ENCODE measurements around the gene SYNM. TPM values are rescaled to one million over a fixed set of nuclear protein-coding genes. Genes with fewer than 3 reads are reported as not detected.

SYNM gene
- total RNA-seq, 1 experiment from 2014 or later = 3.3 TPM

DNA sequence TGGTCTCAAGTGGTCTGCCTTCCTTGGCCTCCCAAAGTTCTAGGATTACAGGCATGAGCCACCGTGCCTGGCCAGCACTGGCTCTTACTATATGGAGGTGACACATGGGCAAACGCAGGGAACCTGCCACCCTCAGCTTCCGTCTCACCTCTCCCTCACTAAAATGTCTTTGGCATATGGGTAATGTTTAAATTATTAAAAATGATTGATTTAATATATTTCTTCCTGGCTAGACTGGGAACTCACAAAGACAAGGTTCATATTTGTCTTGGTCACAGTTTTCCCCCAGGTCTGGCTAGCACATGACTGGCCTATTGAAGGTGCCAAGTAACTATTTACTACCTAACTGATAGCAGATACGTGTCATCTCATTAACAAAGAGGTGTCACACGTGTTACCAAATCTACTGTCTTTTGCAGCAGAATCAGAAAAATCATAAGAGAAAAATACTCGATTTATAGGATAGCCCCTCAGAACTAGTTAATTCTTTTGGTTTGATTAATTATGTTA is 48.2 kb downstream of the SYNM start:
- intact Hi-C loops (cut with micrococcal nuclease) = no loop called here
- no peak overlapping the region for H3K27ac ChIP-seq (ENCODE audit: low read depth, low read length)
- ATAC-seq (no peak), DNase-seq (ENCODE audit: low read depth, low spot score) (no peak)
- BruUV-seq (replicated peaks) = no TSS peak
- TF ChIP-seq ZNF274 (IDR thresholded peaks at IDR 0.05; ENCODE audit: low read depth, low read length) = no peak
- TF ChIP-seq POLR2A (IDR thresholded peaks at IDR 0.05; ENCODE audit: borderline replicate concordance, extremely low read depth, insufficient read depth, insufficient read length) = no peak
- TF ChIP-seq SP1 (IDR thresholded peaks at IDR 0.05; ENCODE audit: low read depth) = no peak
- TF ChIP-seq SIN3A (IDR thresholded peaks at IDR 0.05; ENCODE audit: low read depth) = no peak
- no peak for TF ChIP-seq EGR1 (IDR thresholded peaks at IDR 0.05; ENCODE audit: low read depth)
- TF ChIP-seq EZH2 (IDR thresholded peaks at IDR 0.05) = no peak
- TF ChIP-seq, protein P1, sequence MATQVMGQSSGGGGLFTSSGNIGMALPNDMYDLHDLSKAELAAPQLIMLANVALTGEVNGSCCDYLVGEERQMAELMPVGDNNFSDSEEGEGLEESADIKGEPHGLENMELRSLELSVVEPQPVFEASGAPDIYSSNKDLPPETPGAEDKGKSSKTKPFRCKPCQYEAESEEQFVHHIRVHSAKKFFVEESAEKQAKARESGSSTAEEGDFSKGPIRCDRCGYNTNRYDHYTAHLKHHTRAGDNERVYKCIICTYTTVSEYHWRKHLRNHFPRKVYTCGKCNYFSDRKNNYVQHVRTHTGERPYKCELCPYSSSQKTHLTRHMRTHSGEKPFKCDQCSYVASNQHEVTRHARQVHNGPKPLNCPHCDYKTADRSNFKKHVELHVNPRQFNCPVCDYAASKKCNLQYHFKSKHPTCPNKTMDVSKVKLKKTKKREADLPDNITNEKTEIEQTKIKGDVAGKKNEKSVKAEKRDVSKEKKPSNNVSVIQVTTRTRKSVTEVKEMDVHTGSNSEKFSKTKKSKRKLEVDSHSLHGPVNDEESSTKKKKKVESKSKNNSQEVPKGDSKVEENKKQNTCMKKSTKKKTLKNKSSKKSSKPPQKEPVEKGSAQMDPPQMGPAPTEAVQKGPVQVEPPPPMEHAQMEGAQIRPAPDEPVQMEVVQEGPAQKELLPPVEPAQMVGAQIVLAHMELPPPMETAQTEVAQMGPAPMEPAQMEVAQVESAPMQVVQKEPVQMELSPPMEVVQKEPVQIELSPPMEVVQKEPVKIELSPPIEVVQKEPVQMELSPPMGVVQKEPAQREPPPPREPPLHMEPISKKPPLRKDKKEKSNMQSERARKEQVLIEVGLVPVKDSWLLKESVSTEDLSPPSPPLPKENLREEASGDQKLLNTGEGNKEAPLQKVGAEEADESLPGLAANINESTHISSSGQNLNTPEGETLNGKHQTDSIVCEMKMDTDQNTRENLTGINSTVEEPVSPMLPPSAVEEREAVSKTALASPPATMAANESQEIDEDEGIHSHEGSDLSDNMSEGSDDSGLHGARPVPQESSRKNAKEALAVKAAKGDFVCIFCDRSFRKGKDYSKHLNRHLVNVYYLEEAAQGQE (IDR thresholded peaks at IDR 0.05; ENCODE audit: low read depth) = no peak
- TF ChIP-seq, protein P2, sequence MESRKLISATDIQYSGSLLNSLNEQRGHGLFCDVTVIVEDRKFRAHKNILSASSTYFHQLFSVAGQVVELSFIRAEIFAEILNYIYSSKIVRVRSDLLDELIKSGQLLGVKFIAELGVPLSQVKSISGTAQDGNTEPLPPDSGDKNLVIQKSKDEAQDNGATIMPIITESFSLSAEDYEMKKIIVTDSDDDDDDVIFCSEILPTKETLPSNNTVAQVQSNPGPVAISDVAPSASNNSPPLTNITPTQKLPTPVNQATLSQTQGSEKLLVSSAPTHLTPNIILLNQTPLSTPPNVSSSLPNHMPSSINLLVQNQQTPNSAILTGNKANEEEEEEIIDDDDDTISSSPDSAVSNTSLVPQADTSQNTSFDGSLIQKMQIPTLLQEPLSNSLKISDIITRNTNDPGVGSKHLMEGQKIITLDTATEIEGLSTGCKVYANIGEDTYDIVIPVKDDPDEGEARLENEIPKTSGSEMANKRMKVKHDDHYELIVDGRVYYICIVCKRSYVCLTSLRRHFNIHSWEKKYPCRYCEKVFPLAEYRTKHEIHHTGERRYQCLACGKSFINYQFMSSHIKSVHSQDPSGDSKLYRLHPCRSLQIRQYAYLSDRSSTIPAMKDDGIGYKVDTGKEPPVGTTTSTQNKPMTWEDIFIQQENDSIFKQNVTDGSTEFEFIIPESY (IDR thresholded peaks at IDR 0.05; ENCODE audit: extremely low read depth, insufficient replicate concordance, low read length) = no peak
- TF ChIP-seq CEBPB (IDR thresholded peaks at IDR 0.05; ENCODE audit: low read depth) = no peak
- no peak for TF ChIP-seq JUND (IDR thresholded peaks at IDR 0.05)
- TF ChIP-seq POLR2AphosphoS5 (IDR thresholded peaks at IDR 0.05; ENCODE audit: low read depth, low read length) = no peak
- TF ChIP-seq, protein P3, sequence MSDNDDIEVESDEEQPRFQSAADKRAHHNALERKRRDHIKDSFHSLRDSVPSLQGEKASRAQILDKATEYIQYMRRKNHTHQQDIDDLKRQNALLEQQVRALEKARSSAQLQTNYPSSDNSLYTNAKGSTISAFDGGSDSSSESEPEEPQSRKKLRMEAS (IDR thresholded peaks at IDR 0.05) = no peak
- TF ChIP-seq, protein P4, sequence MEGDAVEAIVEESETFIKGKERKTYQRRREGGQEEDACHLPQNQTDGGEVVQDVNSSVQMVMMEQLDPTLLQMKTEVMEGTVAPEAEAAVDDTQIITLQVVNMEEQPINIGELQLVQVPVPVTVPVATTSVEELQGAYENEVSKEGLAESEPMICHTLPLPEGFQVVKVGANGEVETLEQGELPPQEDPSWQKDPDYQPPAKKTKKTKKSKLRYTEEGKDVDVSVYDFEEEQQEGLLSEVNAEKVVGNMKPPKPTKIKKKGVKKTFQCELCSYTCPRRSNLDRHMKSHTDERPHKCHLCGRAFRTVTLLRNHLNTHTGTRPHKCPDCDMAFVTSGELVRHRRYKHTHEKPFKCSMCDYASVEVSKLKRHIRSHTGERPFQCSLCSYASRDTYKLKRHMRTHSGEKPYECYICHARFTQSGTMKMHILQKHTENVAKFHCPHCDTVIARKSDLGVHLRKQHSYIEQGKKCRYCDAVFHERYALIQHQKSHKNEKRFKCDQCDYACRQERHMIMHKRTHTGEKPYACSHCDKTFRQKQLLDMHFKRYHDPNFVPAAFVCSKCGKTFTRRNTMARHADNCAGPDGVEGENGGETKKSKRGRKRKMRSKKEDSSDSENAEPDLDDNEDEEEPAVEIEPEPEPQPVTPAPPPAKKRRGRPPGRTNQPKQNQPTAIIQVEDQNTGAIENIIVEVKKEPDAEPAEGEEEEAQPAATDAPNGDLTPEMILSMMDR (IDR thresholded peaks at IDR 0.05 in 2 of 3, conservative IDR thresholded peaks at IDR 0.05 in 1 of 3; ENCODE audit: borderline replicate concordance in 1 of 3, insufficient read depth in 1 of 3, low read depth in 2 of 3, low read length in 2 of 3) = no peak
- no peak overlapping the region for H3K4me2 ChIP-seq (ENCODE audit: low read length)
- ChIA-PET CTCF (no interaction called here), POLR2A (no interaction called here), RAD21 (ENCODE audit: low non-redundant PET in 1 of 2, low total read pairs in 2 of 2, uncharacterized antibody in 2 of 2, unreplicated experiment in 2 of 2) (no interaction called here)
- no peaks in the 10 kb centered on the region for H3K9me2 ChIP-seq (ENCODE audit: insufficient read depth)
- no peaks in the 10 kb centered on the region for H3K4me1 ChIP-seq (ENCODE audit: control insufficient read depth in 1 of 2, insufficient read depth in 2 of 2, low read length in 2 of 2)
- H3K36me3 ChIP-seq (ENCODE audit: control insufficient read depth in 1 of 2, insufficient read depth in 2 of 2, low read length in 2 of 2) = peaks cover 0 to 3% of the 10 kb centered on the region in 2 experiments; a peak in 2 of 4 replicates
- no peaks in the 10 kb centered on the region for H3K9me3 ChIP-seq (ENCODE audit: control insufficient read depth in 1 of 2, insufficient read depth in 1 of 2, low read depth in 1 of 2, low read length in 2 of 2)
- no peak overlapping the region for H3K4me3 ChIP-seq (replicated peaks in 1 of 2; ENCODE audit: low read depth in 1 of 2, low read length in 2 of 2)
- H3K79me2 ChIP-seq (ENCODE audit: insufficient read depth, low read length) = no peaks in the 10 kb centered on the region
- no peaks in the 10 kb centered on the region for H4K20me1 ChIP-seq (ENCODE audit: insufficient read depth)
- no peak overlapping the region for H2AFZ ChIP-seq (ENCODE audit: low read depth, low read length, poor library complexity, severe bottlenecking)
- no peak overlapping the region for H3K9ac ChIP-seq (ENCODE audit: low read length)
- H3K27me3 ChIP-seq (ENCODE audit: insufficient read depth, low read length) = no peaks in the 10 kb centered on the region

Measured in HCT116 (cell line).